Neural cell (in vitro differentiated cells): Measurements from ENCODE around the gene CGB3. TPM values are rescaled to one million over a fixed set of nuclear protein-coding genes. Genes with fewer than 3 reads are reported as not detected.

Experiments
- H2AFZ ChIP-seq: fragments of 200-600, 300-800 bp; sonication (generic), shearing (Covaris generic); 2 replicates; pipeline ENCODE4 v1.6.0; 2014; ENCODE audit warnings: low read depth, mild to moderate bottlenecking, antibody characterized with exemption, low read length, moderate library complexity
- H3F3A ChIP-seq: fragments of 200-600 bp; shearing (Covaris generic); 2 replicates; pipeline ENCODE4 v1.6.1; 2016; ENCODE audit warnings: mild to moderate bottlenecking, moderate library complexity, mixed read lengths, antibody characterized with exemption, low read length; ENCODE audit not compliant: insufficient read depth, poor library complexity, severe bottlenecking
- H3K27ac ChIP-seq: fragments of 200-600, 300-800 bp; sonication (generic), shearing (Covaris generic); 2 replicates; pipeline ENCODE4 v1.5.1; 2014; ENCODE audit warnings: mild to moderate bottlenecking, low read length, moderate library complexity
- H3K27me3 ChIP-seq: fragments of 300-800, 200-600 bp; sonication (generic), shearing (Covaris generic); 2 replicates; pipeline ENCODE4 v1.6.0; 2014; ENCODE audit warnings: mild to moderate bottlenecking, low read depth, low read length, moderate library complexity; ENCODE audit not compliant: insufficient read depth
- H3K36me3 ChIP-seq: fragments of 300-800, 200-600 bp; sonication (generic), shearing (Covaris generic); 2 replicates; pipeline ENCODE4 v1.5.1; 2014; ENCODE audit warnings: mild to moderate bottlenecking, antibody characterized with exemption, low read length, moderate library complexity; ENCODE audit not compliant: insufficient read depth
- H3K4me2 ChIP-seq: fragments of 300-800, 200-600 bp; sonication (generic), shearing (Covaris generic); 2 replicates; pipeline ENCODE4 v1.6.0; 2014; ENCODE audit warnings: mild to moderate bottlenecking, low read length
- H3K4me3 ChIP-seq: fragments of 300-800, 200-600 bp; sonication (generic), shearing (Covaris generic); 2 replicates; pipeline ENCODE4 v1.5.1; 2014; ENCODE audit warnings: mild to moderate bottlenecking, low read length, moderate library complexity
- H3K79me2 ChIP-seq: fragments of 200-600 bp; shearing (Covaris generic); replicated peaks from 2 replicates; pipeline ENCODE4 v1.6.0; 2014; ENCODE audit warnings: mild to moderate bottlenecking, low read length, moderate library complexity; ENCODE audit not compliant: insufficient read depth
- H3K9ac ChIP-seq: fragments of 300-800, 200-600 bp; sonication (generic), shearing (Covaris generic); 2 replicates; pipeline ENCODE4 v1.6.1; 2016; ENCODE audit warnings: mild to moderate bottlenecking, low read length, mixed read lengths
- H3K9me2 ChIP-seq: fragments of 200-600 bp; shearing (Covaris generic); 2 replicates; pipeline ENCODE4 v1.6.1; 2016; ENCODE audit warnings: mild to moderate bottlenecking, low read length, mixed read lengths; ENCODE audit not compliant: insufficient read depth
- H3K9me3 ChIP-seq: fragments of 200-600, 300-800 bp; sonication (generic), shearing (Covaris generic); 2 replicates; pipeline ENCODE4 v1.6.1; 2016; ENCODE audit warnings: mild to moderate bottlenecking, mixed run types, low read length, moderate library complexity, mixed read lengths
- H4K20me1 ChIP-seq: fragments of 200-600 bp; shearing (Covaris generic); 2 replicates; pipeline ENCODE4 v1.6.1; 2016; ENCODE audit warnings: mild to moderate bottlenecking, mixed run types; ENCODE audit not compliant: insufficient read depth
- CTCF ChIP-seq: fragments of 450-650 bp; IDR thresholded peaks from 2 replicates; pipeline ENCODE4 v1.5.1; 2014; ENCODE audit warnings: antibody characterized with exemption, mild to moderate bottlenecking, moderate library complexity; ENCODE audit not compliant: poor library complexity, severe bottlenecking
- EP300 ChIP-seq: fragments of 450-650 bp; conservative IDR thresholded peaks from 2 replicates; pipeline ENCODE4 v1.6.1; 2014; ENCODE audit warnings: antibody characterized with exemption, mild to moderate bottlenecking, moderate library complexity; ENCODE audit not compliant: poor library complexity, severe bottlenecking
- EZH2 ChIP-seq: fragments of 200-600, 300-800 bp; shearing (Covaris generic), sonication (generic); IDR thresholded peaks from 2 replicates; pipeline ENCODE4 v1.6.1; 2014; ENCODE audit warnings: antibody characterized with exemption, low read length, borderline replicate concordance, mild to moderate bottlenecking; ENCODE audit not compliant: insufficient read depth, poor library complexity, severe bottlenecking
- MXI1 ChIP-seq: fragments of 450-650 bp; conservative IDR thresholded peaks from 2 replicates; pipeline ENCODE4 v1.6.1; 2014; ENCODE audit warnings: antibody characterized with exemption, mild to moderate bottlenecking; ENCODE audit not compliant: poor library complexity, severe bottlenecking
- SMC3 ChIP-seq: fragments of 450-650 bp; conservative IDR thresholded peaks from 2 replicates; pipeline ENCODE4 v1.6.1; 2014; ENCODE audit warnings: antibody characterized with exemption, mild to moderate bottlenecking, moderate library complexity; ENCODE audit not compliant: poor library complexity
- TAF1 ChIP-seq: IDR thresholded peaks from 2 replicates; pipeline ENCODE4 v1.6.1; 2012; ENCODE audit warnings: low read depth
- polyA plus RNA-seq: library from polyadenylated mRNA; depleted of rRNA; stranded (reverse); fragments of >200 nt; gene quantifications from 2 replicates; pipeline ENCODE4 v1.2.3, GENCODE V29; 2014
- TF ChIP-seq, protein P1 (sequence below): IDR thresholded peaks from 2 replicates; pipeline ENCODE4 v1.6.1; 2012; ENCODE audit warnings: borderline replicate concordance

CGB3 gene
- polyA plus RNA-seq, 1 donor from 2014 or later, result not detected

GRCh38 chr19:49006905-49007304 lies 17.2 kb downstream of the CGB3 start:
- Histone ChIP-seq H3K4me2 (no peak overlapping the region), H3K9ac (no peak overlapping the region), H3K27me3 (no peaks in the 10 kb centered on the region), H3K79me2 (no peaks in the 10 kb centered on the region), H4K20me1 (no peaks in the 10 kb centered on the region), H3K4me3 (no peak overlapping the region), H3K9me2 (no peaks in the 10 kb centered on the region), H3K27ac (no peak overlapping the region), H3K9me3 (no peaks in the 10 kb centered on the region), H2AFZ (no peak overlapping the region), H3K36me3 (no peaks in the 10 kb centered on the region), H3F3A (no peaks in the 10 kb centered on the region)
- no peak for TF ChIP-seq TAF1
- TF ChIP-seq EZH2, result no peak
- no peak for TF ChIP-seq EP300
- TF ChIP-seq, protein P1, sequence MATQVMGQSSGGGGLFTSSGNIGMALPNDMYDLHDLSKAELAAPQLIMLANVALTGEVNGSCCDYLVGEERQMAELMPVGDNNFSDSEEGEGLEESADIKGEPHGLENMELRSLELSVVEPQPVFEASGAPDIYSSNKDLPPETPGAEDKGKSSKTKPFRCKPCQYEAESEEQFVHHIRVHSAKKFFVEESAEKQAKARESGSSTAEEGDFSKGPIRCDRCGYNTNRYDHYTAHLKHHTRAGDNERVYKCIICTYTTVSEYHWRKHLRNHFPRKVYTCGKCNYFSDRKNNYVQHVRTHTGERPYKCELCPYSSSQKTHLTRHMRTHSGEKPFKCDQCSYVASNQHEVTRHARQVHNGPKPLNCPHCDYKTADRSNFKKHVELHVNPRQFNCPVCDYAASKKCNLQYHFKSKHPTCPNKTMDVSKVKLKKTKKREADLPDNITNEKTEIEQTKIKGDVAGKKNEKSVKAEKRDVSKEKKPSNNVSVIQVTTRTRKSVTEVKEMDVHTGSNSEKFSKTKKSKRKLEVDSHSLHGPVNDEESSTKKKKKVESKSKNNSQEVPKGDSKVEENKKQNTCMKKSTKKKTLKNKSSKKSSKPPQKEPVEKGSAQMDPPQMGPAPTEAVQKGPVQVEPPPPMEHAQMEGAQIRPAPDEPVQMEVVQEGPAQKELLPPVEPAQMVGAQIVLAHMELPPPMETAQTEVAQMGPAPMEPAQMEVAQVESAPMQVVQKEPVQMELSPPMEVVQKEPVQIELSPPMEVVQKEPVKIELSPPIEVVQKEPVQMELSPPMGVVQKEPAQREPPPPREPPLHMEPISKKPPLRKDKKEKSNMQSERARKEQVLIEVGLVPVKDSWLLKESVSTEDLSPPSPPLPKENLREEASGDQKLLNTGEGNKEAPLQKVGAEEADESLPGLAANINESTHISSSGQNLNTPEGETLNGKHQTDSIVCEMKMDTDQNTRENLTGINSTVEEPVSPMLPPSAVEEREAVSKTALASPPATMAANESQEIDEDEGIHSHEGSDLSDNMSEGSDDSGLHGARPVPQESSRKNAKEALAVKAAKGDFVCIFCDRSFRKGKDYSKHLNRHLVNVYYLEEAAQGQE, result no peak
- TF ChIP-seq SMC3, result no peak
- no peak for TF ChIP-seq CTCF

- H2AFZ ChIP-seq, result no peak overlapping the region
- H3K9ac ChIP-seq, result no peak overlapping the region
- no peak overlapping the region for H3K4me2 ChIP-seq
- no peaks in the 10 kb centered on the region for H3K79me2 ChIP-seq
- no peak for TF ChIP-seq MXI1
- TF ChIP-seq EP300, result no peak
- TF ChIP-seq EZH2, result no peak
- TF ChIP-seq CTCF, result no peak
- TF ChIP-seq TAF1, result no peak
- TF ChIP-seq SMC3, result no peak
- TF ChIP-seq, protein P1, result no peak
- H3F3A ChIP-seq, result no peaks in the 10 kb centered on the region
- no peaks in the 10 kb centered on the region for H3K9me3 ChIP-seq
- H3K4me3 ChIP-seq, result no peak overlapping the region
- no peak overlapping the region for H3K27ac ChIP-seq
- H3K27me3 ChIP-seq, result no peaks in the 10 kb centered on the region
- no peaks in the 10 kb centered on the region for H3K9me2 ChIP-seq
- no peaks in the 10 kb centered on the region for H4K20me1 ChIP-seq
- H3K36me3 ChIP-seq, result no peaks in the 10 kb centered on the region
Observed at GRCh38 chr19:49004964-49005614, 19.0 kb downstream of the CGB3 start.
